HEK293 (cell line): ENCODE data around the gene PANX2.

Experiments
- CTCF ChIA-PET: fragments of 350-600 bp; formaldehyde crosslinking; extraction: SDS; loops from one replicate; lab custom pipeline; 2021; ENCODE audit warnings: antibody characterized with exemption; lab: Yijun Ruan, JAX
- POLR2A ChIA-PET: fragments of 300-600 bp; formaldehyde crosslinking; extraction: SDS; loops from one replicate; lab custom pipeline; 2020; ENCODE audit warnings: antibody characterized with exemption, inconsistent platforms; lab: Yijun Ruan, JAX
- H3K27ac ChIP-seq: fragments of 200-500 bp; sonication (Bioruptor generic); 2 replicates; pipeline ENCODE4 v1.5.1; 2014; ENCODE audit warnings: low read depth, low read length, control low read depth, inconsistent platforms; ENCODE audit errors: extremely low read depth
- H3K36me3 ChIP-seq, 2 experiments: fragments of 200-500 bp in 1 of 2; sonication (Bioruptor generic) in 1 of 2; 1 replicate in 1 of 2; 2 replicates in 1 of 2; pipeline ENCODE4 v1.5.1; 2014 to 2017; ENCODE audit warnings: inconsistent platforms in 2 of 2, low read length in 2 of 2; ENCODE audit not compliant: control insufficient read depth in 2 of 2, insufficient read depth in 1 of 2
- H3K4me1 ChIP-seq: fragments of 200-500 bp; sonication (Bioruptor generic); 2 replicates; pipeline ENCODE4 v1.5.1; 2014; ENCODE audit warnings: mild to moderate bottlenecking, low read length, inconsistent platforms; ENCODE audit not compliant: control insufficient read depth, insufficient read depth
- H3K4me3 ChIP-seq: 2 replicates; pipeline ENCODE4 v1.5.1; 2011; ENCODE audit warnings: low read depth, mild to moderate bottlenecking, control low read depth, low read length, moderate library complexity
- H3K9me3 ChIP-seq: fragments of 200-500 bp; sonication (Bioruptor generic); 2 replicates; pipeline ENCODE4 v1.5.1; 2014; ENCODE audit warnings: low read depth, low read length, inconsistent platforms; ENCODE audit not compliant: control insufficient read depth, insufficient read depth
- ATF2 ChIP-seq: fragments of 450-650 bp; formaldehyde crosslinking; IDR thresholded peaks from 2 replicates; pipeline ENCODE4 v1.5.1; 2016; ENCODE audit warnings: missing biosample characterization, missing genetic modification characterization, low read depth
- BCL11B ChIP-seq: fragments of 450-650 bp; formaldehyde crosslinking; IDR thresholded peaks from 2 replicates; pipeline ENCODE4 v1.5.1; 2016; ENCODE audit warnings: low read depth, missing biosample characterization, missing genetic modification characterization
- GLI4 ChIP-seq: fragments of 450-650 bp; formaldehyde crosslinking; IDR thresholded peaks from 2 replicates; pipeline ENCODE4 v1.5.1; 2016; ENCODE audit warnings: missing biosample characterization, missing genetic modification characterization
- IKZF3 ChIP-seq: fragments of 450-650 bp; IDR thresholded peaks from 2 replicates; pipeline ENCODE4 v1.5.0; 2018; ENCODE audit warnings: missing biosample characterization, mild to moderate bottlenecking, missing genetic modification characterization, moderate library complexity
- KLF1 ChIP-seq: fragments of 450-650 bp; formaldehyde crosslinking; IDR thresholded peaks from 2 replicates; pipeline ENCODE4 v1.5.1; 2016; ENCODE audit warnings: missing biosample characterization, missing genetic modification characterization
- KLF8 ChIP-seq: fragments of 450-650 bp; formaldehyde crosslinking; IDR thresholded peaks from 2 replicates; pipeline ENCODE4 v1.5.1; 2016; ENCODE audit warnings: missing biosample characterization, missing genetic modification characterization
- KLF9 ChIP-seq: fragments of 450-650 bp; formaldehyde crosslinking; IDR thresholded peaks from 2 replicates; pipeline ENCODE4 v1.5.1; 2016; ENCODE audit warnings: missing biosample characterization, missing genetic modification characterization, low read depth
- ZBTB26 ChIP-seq: fragments of 450-650 bp; formaldehyde crosslinking; optimal IDR thresholded peaks from 2 replicates; pipeline ENCODE3; 2016; ENCODE audit warnings: missing biosample characterization, mild to moderate bottlenecking, missing genetic modification characterization
- ZEB2 ChIP-seq: fragments of 450-650 bp; formaldehyde crosslinking; IDR thresholded peaks from 2 replicates; pipeline ENCODE4 v1.5.1; 2016; ENCODE audit warnings: missing biosample characterization, missing genetic modification characterization
- ZFP41 ChIP-seq: fragments of 450-650 bp; formaldehyde crosslinking; IDR thresholded peaks from 2 replicates; pipeline ENCODE4 v1.5.1; 2016; ENCODE audit warnings: missing biosample characterization, missing genetic modification characterization, borderline replicate concordance
- ZNF112 ChIP-seq: fragments of 450-650 bp; formaldehyde crosslinking; IDR thresholded peaks from 2 replicates; pipeline ENCODE4 v1.5.0; 2017; ENCODE audit warnings: missing biosample characterization, missing genetic modification characterization
- ZNF148 ChIP-seq: fragments of 450-650 bp; formaldehyde crosslinking; IDR thresholded peaks from 2 replicates; pipeline ENCODE4 v1.5.0; 2017; ENCODE audit warnings: missing biosample characterization, missing genetic modification characterization, borderline replicate concordance
- ZNF169 ChIP-seq: fragments of 450-650 bp; formaldehyde crosslinking; IDR thresholded peaks from 2 replicates; pipeline ENCODE4 v1.5.1; 2016; ENCODE audit warnings: missing biosample characterization, missing genetic modification characterization
- ZNF174 ChIP-seq: fragments of 450-650 bp; formaldehyde crosslinking; IDR thresholded peaks from 2 replicates; pipeline ENCODE4 v1.5.0; 2017; ENCODE audit warnings: missing biosample characterization, mild to moderate bottlenecking, missing genetic modification characterization
- ZNF248 ChIP-seq: fragments of 450-650 bp; formaldehyde crosslinking; IDR thresholded peaks from 2 replicates; pipeline ENCODE4 v1.5.1; 2017; ENCODE audit warnings: missing biosample characterization, missing genetic modification characterization
- ZNF302 ChIP-seq: fragments of 450-650 bp; formaldehyde crosslinking; IDR thresholded peaks from 2 replicates; pipeline ENCODE4 v1.5.1; 2016; ENCODE audit warnings: missing biosample characterization, missing genetic modification characterization, low read depth
- ZNF426 ChIP-seq: fragments of 450-650 bp; formaldehyde crosslinking; IDR thresholded peaks from 2 replicates; pipeline ENCODE4 v1.5.1; 2017; ENCODE audit warnings: missing biosample characterization, missing genetic modification characterization, mild to moderate bottlenecking, inconsistent platforms, moderate library complexity
- ZNF473 ChIP-seq: fragments of 450-650 bp; formaldehyde crosslinking; IDR thresholded peaks from 2 replicates; pipeline ENCODE4 v1.5.1; 2017; ENCODE audit warnings: missing biosample characterization, missing genetic modification characterization
- ZNF521 ChIP-seq: fragments of 450-650 bp; formaldehyde crosslinking; IDR thresholded peaks from 2 replicates; pipeline ENCODE4 v1.5.1; 2017; ENCODE audit warnings: missing biosample characterization, mild to moderate bottlenecking, missing genetic modification characterization
- ZNF585B ChIP-seq: fragments of 450-650 bp; formaldehyde crosslinking; IDR thresholded peaks from 2 replicates; pipeline ENCODE4 v1.5.1; 2016; ENCODE audit warnings: missing biosample characterization, missing genetic modification characterization
- ZNF658 ChIP-seq: fragments of 450-650 bp; formaldehyde crosslinking; IDR thresholded peaks from 2 replicates; pipeline ENCODE4; 2016; ENCODE audit warnings: missing biosample characterization, missing genetic modification characterization
- ZNF704 ChIP-seq: fragments of 450-650 bp; formaldehyde crosslinking; IDR thresholded peaks from 2 replicates; pipeline ENCODE4 v1.5.1; 2016; ENCODE audit warnings: missing biosample characterization, missing genetic modification characterization
- ZNF768 ChIP-seq: fragments of 450-650 bp; formaldehyde crosslinking; IDR thresholded peaks from 2 replicates; pipeline ENCODE4 v1.5.1; 2018; ENCODE audit warnings: missing biosample characterization, mild to moderate bottlenecking, missing genetic modification characterization
- ZNF777 ChIP-seq: fragments of 450-650 bp; formaldehyde crosslinking; IDR thresholded peaks from 2 replicates; pipeline ENCODE4 v1.5.1; 2017; ENCODE audit warnings: missing biosample characterization, missing genetic modification characterization, borderline replicate concordance

The PANX2 gene

GRCh38 chr22:50226063-50226874 is 55.7 kb downstream of the PANX2 start:
- ChIA-PET CTCF (interaction anchor here (0.6 to 1.4 kb wide), 4 partner anchors 12 to 395 kb away, joined by 3 to 5 read pairs (median 3); no protein-coding TSS in a partner anchor), POLR2A (no interaction called here)
- no peaks in the 10 kb centered on the region; the same call in 1 of the 2 replicates for H3K4me1 ChIP-seq
- no peaks in the 10 kb centered on the region for H3K9me3 ChIP-seq
- H3K36me3 ChIP-seq, result peaks cover 32 to 83% of the 10 kb centered on the region in 2 experiments
- no peak overlapping the region for H3K4me3 ChIP-seq
- peak; percentile 40; the same call in 1 of the 2 replicates for TF ChIP-seq KLF8
- no peak for TF ChIP-seq ZNF585B (tag by site-specific recombination)
- peak; percentile 98 for TF ChIP-seq KLF1 (tag by site-specific recombination)
- peak; percentile 56; the same call in 1 of the 2 replicates for TF ChIP-seq KLF9 (tag by site-specific recombination)
- no peak overlapping the region for H3K27ac ChIP-seq

GRCh38 chr22:50226875-50227165 is 56.3 kb downstream of the PANX2 start:
- H3K9me3 ChIP-seq, result no peaks in the 10 kb centered on the region
- H3K27ac ChIP-seq, result no peak overlapping the region
- no peak overlapping the region for H3K4me3 ChIP-seq
- ChIA-PET CTCF (interaction anchor here (0.6 to 1.4 kb wide), 5 partner anchors 11 to 394 kb away, joined by 3 to 5 read pairs (median 3); no protein-coding TSS in a partner anchor), POLR2A (no interaction called here)
- no peak for TF ChIP-seq ZNF302 (tag by site-specific recombination)
- TF ChIP-seq ZBTB26, result no peak
- 0 out of 2 replicates have a peak, but pooled peaks have one; percentile 1 for TF ChIP-seq KLF1 (tag by site-specific recombination)
- no peak for TF ChIP-seq IKZF3 (tag by site-specific recombination)
- no peak for TF ChIP-seq ZNF658 (tag by site-specific recombination)
- no peak for TF ChIP-seq ZNF426
- TF ChIP-seq ZFP41 (tag by site-specific recombination), result no peak
- no peak for TF ChIP-seq ATF2 (tag by site-specific recombination)
- no peaks in the 10 kb centered on the region for H3K4me1 ChIP-seq
- peaks cover 37 to 78% of the 10 kb centered on the region in 2 experiments for H3K36me3 ChIP-seq

- ChIA-PET POLR2A (no interaction called here), CTCF (interaction anchor here (0.6 to 0.7 kb wide), 3 partner anchors 9 to 440 kb away, joined by 4 read pairs; no protein-coding TSS in a partner anchor)
- Histone ChIP-seq H3K27ac (no peak overlapping the region), H3K9me3 (no peaks in the 10 kb centered on the region), H3K36me3 (peaks cover 37 to 74% of the 10 kb centered on the region in 2 experiments), H3K4me1 (no peaks in the 10 kb centered on the region), H3K4me3 (no peak overlapping the region)
- no peak for TF ChIP-seq ZNF704 (tag by site-specific recombination)
- TF ChIP-seq ZNF148 (tag by site-specific recombination), result no peak
- no peak for TF ChIP-seq ZNF777 (tag by site-specific recombination)
- no peak for TF ChIP-seq ZNF174 (tag by site-specific recombination)
- no peak for TF ChIP-seq ZNF112 (tag by site-specific recombination)
- TF ChIP-seq ZNF768, result no peak
- no peak for TF ChIP-seq ZEB2 (tag by site-specific recombination)
- TF ChIP-seq GLI4 (tag by site-specific recombination), result no peak
- no peak for TF ChIP-seq ZNF169 (tag by site-specific recombination)
- TF ChIP-seq ZNF248 (tag by site-specific recombination), result no peak
- no peak for TF ChIP-seq ZNF473 (tag by site-specific recombination)
- no peak for TF ChIP-seq BCL11B
- TF ChIP-seq ZNF521 (tag by site-specific recombination), result no peak
Measured at GRCh38 chr22:50227579-50228215, 57.2 kb downstream of the PANX2 start.
